A549 (cell line): ENCODE measurements around the gene IFFO2. TPM values are rescaled to one million over a fixed set of nuclear protein-coding genes. Genes with fewer than 3 reads are reported as not detected.

ENCODE experiments used
- ATAC-seq, 2 experiments: fragments of 200-7000 bp in 1 of 2; fragments of >200 bp in 1 of 2; cut with Nextera tagmentation in 1 of 2; cut with Tn5 transposase in 1 of 2; 3 replicates each; pipeline versions ENCODE4 v1.8.0 to v1.9.1; 2018 to 2020; ENCODE audit warnings: mild to moderate bottlenecking in 1 of 2, moderate library complexity in 1 of 2
- CTCF ChIA-PET: fragments of 300-600 bp; sonication (Branson Sonifier 250); formaldehyde crosslinking; extraction: SDS; loops from one replicate; lab custom pipeline; 2021; ENCODE audit warnings: antibody characterized with exemption, inconsistent platforms; lab: Yijun Ruan, JAX
- POLR2A ChIA-PET: fragments of 350-600 bp; formaldehyde crosslinking; extraction: SDS; loops from one replicate; lab custom pipeline; 2021; ENCODE audit warnings: antibody characterized with exemption, inconsistent platforms; lab: Yijun Ruan, JAX
- DNase-seq, 2 experiments: peaks; one replicate each; pipeline versions ENCODE4 v3.0.0 to v3.0.0-alpha.2; 2011 to 2016; ENCODE audit warnings: low read depth in 1 of 2, low spot score in 1 of 2
- FAIRE-seq: peaks from 2 replicates; lab custom pipeline; 2011; peaks lifted over from hg19 to GRCh38; lab: Jason Lieb, UNC
- H3K27ac ChIP-seq, 2 experiments: fragments of >200 bp; sonication (Bioruptor Twin); formaldehyde crosslinking; 3 replicates each; pipeline ENCODE4 v1.5.1; 2016 to 2017
- H3K4me1 ChIP-seq: fragments of >200 bp; sonication (Bioruptor Twin); formaldehyde crosslinking; 3 replicates; pipeline ENCODE4 v1.6.1; 2016
- H3K4me2 ChIP-seq: fragments of >200 bp; sonication (Bioruptor Twin); formaldehyde crosslinking; 3 replicates; pipeline ENCODE4 v1.6.1; 2016
- H3K4me3 ChIP-seq: fragments of >200 bp; sonication (Bioruptor Twin); formaldehyde crosslinking; 3 replicates; pipeline ENCODE4 v1.5.1; 2016
- H3K9me3 ChIP-seq: fragments of >200 bp; sonication (Bioruptor Twin); formaldehyde crosslinking; 3 replicates; pipeline ENCODE4 v1.6.1; 2016
- BCL3 ChIP-seq: fragments of >200 bp; sonication (Bioruptor Twin); formaldehyde crosslinking; IDR thresholded peaks from 3 replicates; pipeline ENCODE4 v1.6.1; 2016
- CEBPB ChIP-seq, 2 experiments: fragments of >200 bp in 1 of 2; sonication (Bioruptor Twin) in 1 of 2; formaldehyde crosslinking in 1 of 2; IDR thresholded peaks; 2 replicates each; pipeline ENCODE4 v1.6.1; 2012 to 2016
- E2F6 ChIP-seq: IDR thresholded peaks from 2 replicates; pipeline ENCODE4 v1.6.1; 2012; ENCODE audit warnings: low read depth, borderline replicate concordance
- EHF ChIP-seq: fragments of 250-450 bp; sonication (Bioruptor Pico); IDR thresholded peaks from 2 replicates; pipeline ENCODE4 v1.5.0; 2020; ENCODE audit warnings: mild to moderate bottlenecking
- EHMT2 ChIP-seq: fragments of 200-600 bp; sonication (generic); IDR thresholded peaks from 2 replicates; pipeline ENCODE4 v1.6.1; 2016; ENCODE audit warnings: antibody characterized with exemption, low read depth, mild to moderate bottlenecking, moderate library complexity
- ELK1 ChIP-seq: fragments of 150-350 bp; IDR thresholded peaks from 2 replicates; pipeline ENCODE4 v1.6.1; 2014; ENCODE audit warnings: low read depth, mild to moderate bottlenecking, low read length
- GATA3 ChIP-seq: IDR thresholded peaks from 2 replicates; pipeline ENCODE4 v1.6.1; 2012; ENCODE audit warnings: borderline replicate concordance
- HEYL ChIP-seq: fragments of 250-450 bp; sonication (Bioruptor Pico); IDR thresholded peaks from 2 replicates; pipeline ENCODE4 v1.8.0; 2021; ENCODE audit warnings: mild to moderate bottlenecking, moderate library complexity
- HMGXB4 ChIP-seq: fragments of 250-450 bp; sonication (Bioruptor Pico); IDR thresholded peaks from 2 replicates; pipeline ENCODE4 v1.5.0; 2021; ENCODE audit warnings: mild to moderate bottlenecking, moderate library complexity, borderline replicate concordance
- HOXA7 ChIP-seq: fragments of 250-450 bp; sonication (Bioruptor Pico); IDR thresholded peaks from 2 replicates; pipeline ENCODE4 v1.5.0; 2020; ENCODE audit warnings: mild to moderate bottlenecking, moderate library complexity
- KDM1A ChIP-seq: fragments of 200-600 bp; sonication (generic); IDR thresholded peaks from 2 replicates; pipeline ENCODE4 v1.6.1; 2016; ENCODE audit warnings: low read depth, mild to moderate bottlenecking
- KDM5A ChIP-seq: fragments of 200-600 bp; sonication (generic); IDR thresholded peaks from 2 replicates; pipeline ENCODE4 v1.6.1; 2016; ENCODE audit warnings: antibody characterized with exemption, mild to moderate bottlenecking
- MAX ChIP-seq: IDR thresholded peaks from 2 replicates; pipeline ENCODE4 v1.6.1; 2012
- MYC ChIP-seq: IDR thresholded peaks from 2 replicates; pipeline ENCODE4 v1.6.1; 2012; ENCODE audit warnings: mild to moderate bottlenecking, inconsistent platforms, low read length, improper control_type of control experiment, borderline replicate concordance
- POLR2A ChIP-seq: IDR thresholded peaks from 2 replicates; pipeline ENCODE4 v1.6.1; 2012; ENCODE audit warnings: mild to moderate bottlenecking, low read length
- RARB ChIP-seq: fragments of 250-450 bp; sonication (Bioruptor Pico); IDR thresholded peaks from 2 replicates; pipeline ENCODE4 v1.8.0; 2021; ENCODE audit warnings: mild to moderate bottlenecking, moderate library complexity
- RCOR1 ChIP-seq: fragments of 150-350 bp; IDR thresholded peaks from 2 replicates; pipeline ENCODE4 v1.6.1; 2014; ENCODE audit warnings: antibody characterized with exemption, low read length, low read depth
- ZFP36 ChIP-seq: fragments of 450-650 bp; IDR thresholded peaks from 2 replicates; pipeline ENCODE4 v1.6.1; 2014; ENCODE audit warnings: borderline replicate concordance; ENCODE audit not compliant: partially characterized antibody
- ZNF302 ChIP-seq: fragments of 250-450 bp; sonication (Bioruptor Pico); IDR thresholded peaks from 2 replicates; pipeline ENCODE4 v1.9.0; 2021; ENCODE audit warnings: inconsistent platforms, mild to moderate bottlenecking, moderate library complexity
- ZSCAN20 ChIP-seq: fragments of 250-450 bp; sonication (Bioruptor Pico); IDR thresholded peaks from 2 replicates; pipeline ENCODE4 v1.8.0; 2022; ENCODE audit warnings: mild to moderate bottlenecking, moderate library complexity
- WGBS: methylation state at CpG from one replicate; pipeline ENCODE4 v1.1.6; 2017; ENCODE audit errors: missing lambda C conversion rate; 5-methylcytosine and 5-hydroxymethylcytosine counted together
- polyA plus RNA-seq, 4 experiments: library from polyadenylated mRNA; depleted of rRNA in 3 of 4; stranded (reverse); fragments of >200 nt; fragmentation: RNase III in 1 of 4; extraction: RNeasy Plus Mini Kit Qiagen cat#74134 plus additional on column Dnase treatment in 1 of 4; gene quantifications; 2 replicates in 3 of 4; 3 replicates in 1 of 4; pipeline ENCODE4 v1.2.3, GENCODE V29; 2011 to 2017

IFFO2 gene
- polyA plus RNA-seq, 2 of the 4 experiments (the other 2 are of a cell fraction), result 24.3 to 53.9 TPM

GRCh38 chr1:18913065-18913835 is 43.2 kb downstream of the IFFO2 start (continued):
- no peak for TF ChIP-seq MAX

- POLR2A ChIA-PET, result interaction anchor here (0.5 kb wide), 1 partner anchor 100 kb away, joined by 4 read pairs; no protein-coding TSS in a partner anchor
- H3K27ac ChIP-seq, result peak overlapping the region in 1 of 2 experiments; percentile 79; a peak in 3 of 6 replicates
Observed at GRCh38 chr1:18912550-18912949, 43.9 kb downstream of the IFFO2 start.

GRCh38 chr1:18908911-18909771 is 47.3 kb downstream of the IFFO2 start:
- Histone ChIP-seq H3K4me3 (no peak overlapping the region), H3K4me2 (no peak overlapping the region), H3K27ac (0 out of 6 replicates have a peak overlapping the region, but pooled peaks of 1 of the 2 experiments have one; percentile 46), H3K9me3 (no peaks in the 10 kb centered on the region), H3K4me1 (peaks cover 28% of the 10 kb centered on the region)
- TF ChIP-seq ZNF302 (CRISPR knock-in tag) (no peak), ZFP36 (no peak), KDM5A (no peak), EHMT2 (no peak), EHF (CRISPR knock-in tag) (no peak), HMGXB4 (CRISPR knock-in tag) (no peak), HEYL (CRISPR knock-in tag) (no peak), CEBPB (IDR thresholded peaks at IDR 0.05) (no peak), HOXA7 (CRISPR knock-in tag) (no peak)
- FAIRE-seq, result no peak
- CTCF ChIA-PET, result interaction anchor here (0.9 to 20.0 kb wide), 16 partner anchors 13 to 208 kb away, joined by 3 to 319 read pairs (median 6); partner anchors contain the start of gene IFFO2
- 81% methylated on average over 16 of the region's 17 CpGs for WGBS
- no peak for DNase-seq
- no peak for ATAC-seq
- POLR2A ChIA-PET, result no interaction called here

More at GRCh38 chr1:18912550-18912949, 43.9 kb downstream of the IFFO2 start:
- WGBS, result 89% methylated on average over 3 of the region's 3 CpGs
- ATAC-seq, result no peak
- FAIRE-seq, result no peak
- no peaks in the 10 kb centered on the region for H3K9me3 ChIP-seq
- H3K4me1 ChIP-seq, result peaks cover 24% of the 10 kb centered on the region
- H3K4me2 ChIP-seq, result no peak overlapping the region
- TF ChIP-seq POLR2A (no peak), ZNF302 (CRISPR knock-in tag) (no peak), ZSCAN20 (CRISPR knock-in tag) (no peak), CEBPB (IDR thresholded peaks at IDR 0.05) (no peak), BCL3 (no peak), HOXA7 (CRISPR knock-in tag) (no peak), RARB (CRISPR knock-in tag) (no peak), ELK1 (no peak), MAX (no peak), KDM1A (no peak), GATA3 (no peak), E2F6 (no peak), MYC (no peak), KDM5A (no peak), RCOR1 (no peak)
- TF ChIP-seq, all 56 proteins: peak for 0
- no peak for DNase-seq
- CTCF ChIA-PET, result interaction anchor here (0.8 to 20.0 kb wide), 43 partner anchors 8 to 315 kb away, joined by 3 to 319 read pairs (median 6); partner anchors contain the start of gene ALDH4A1
- H3K4me3 ChIP-seq, result no peak overlapping the region
